Upper lobe of left lung (tissue), 6 donors: ENCODE data around the gene PSG11. TPM values are rescaled to one million over a fixed set of nuclear protein-coding genes. Genes with fewer than 3 reads are reported as not detected.
"Not testable (repeated sequence)": the region's sequence is repeated elsewhere in the genome, so short reads cannot be mapped to it uniquely, and the experiment has no call there.

Source experiments
- ATAC-seq, 2 donors: fragments of 200-7000 bp; cut with Tn5 transposase; one replicate each; pipeline ENCODE4 v1.9.1; 2022; ENCODE audit warnings: mild to moderate bottlenecking in 2 of 2, moderate library complexity in 2 of 2; ENCODE audit not compliant: low FRiP score in 2 of 2
- DNase-seq, 2 donors: peaks; one replicate each; pipeline ENCODE4 v3.0.0-alpha.2; 2019 to 2020
- H3K27ac ChIP-seq, 4 donors: fragments of 200-600 bp; sonication (generic); one replicate each; pipeline ENCODE4 v1.5.1; 2016 to 2019
- H3K27me3 ChIP-seq, 4 donors: fragments of 200-600 bp; sonication (generic); one replicate each; pipeline ENCODE4 v1.5.1; 2017 to 2019
- H3K36me3 ChIP-seq, 4 donors: fragments of 200-600 bp; sonication (generic); one replicate each; pipeline ENCODE4 v1.5.1; 2016 to 2019
- H3K4me1 ChIP-seq, 4 donors: fragments of 200-600 bp; sonication (generic); one replicate each; pipeline ENCODE4 v1.5.1; 2018 to 2019
- H3K4me3 ChIP-seq, 4 donors: fragments of 200-600 bp; sonication (generic); one replicate each; pipeline ENCODE4 v1.5.1; 2017 to 2019; ENCODE audit warnings: mild to moderate bottlenecking in 2 of 4, moderate library complexity in 1 of 4
- H3K9me3 ChIP-seq, 4 donors: fragments of 200-600 bp; sonication (generic); one replicate each; pipeline ENCODE4 v1.5.1; 2018 to 2019
- EP300 ChIP-seq, 4 donors: sonication (generic); formaldehyde crosslinking; IDR thresholded peaks; one replicate each; pipeline ENCODE4 v1.5.1; 2017; ENCODE audit warnings: antibody characterized with exemption in 4 of 4, control low read depth in 2 of 4
- POLR2A ChIP-seq, 4 donors: fragments of 450-650 bp; IDR thresholded peaks; one replicate each; pipeline ENCODE4 v1.5.1; 2016 to 2017; ENCODE audit warnings: antibody characterized with exemption in 4 of 4, mild to moderate bottlenecking in 2 of 4
- POLR2AphosphoS5 ChIP-seq, 2 donors: sonication (generic); formaldehyde crosslinking; IDR thresholded peaks; one replicate each; pipeline ENCODE4 v1.5.1; 2017; ENCODE audit warnings: antibody characterized with exemption in 2 of 2
- WGBS, 2 donors: methylation state at CpG; one replicate each; pipeline ENCODE4 v1.1.5; 2017 to 2018; 5-methylcytosine and 5-hydroxymethylcytosine counted together
- total RNA-seq, 6 donors: library from RNA; depleted of rRNA in 4 of 6; stranded (reverse); fragments of >200 nt in 4 of 6; gene quantifications; one replicate each; pipeline versions ENCODE4 v1.1.0 to v1.2.1, GENCODE V29; 2016 to 2021
- TF ChIP-seq, protein P1 (sequence below), 6 experiments: fragments of 450-650 bp in 4 of 6; fragments of 200-600 bp in 2 of 6; sonication (generic) in 2 of 6; IDR thresholded peaks; one replicate each; pipeline ENCODE4 v1.5.1; 2016 to 2019; ENCODE audit warnings: antibody characterized with exemption in 6 of 6
- donor health status: DM: no; HTN: no; CAD: no; lungs with moderate emphysema.
- donor health status: DM: no; HTN: yes; CAD: no; lungs with severe emphysema.

Gene PSG11
- total RNA-seq, 6 donors from 2014 or later, result not detected

- H3K9me3 ChIP-seq, result no peaks in the 10 kb centered on the region
- H3K27me3 ChIP-seq, result no peaks in the 10 kb centered on the region
- no peaks in the 10 kb centered on the region for H3K4me1 ChIP-seq
- WGBS, 2 donors, result 43 to 60% methylated on average over 7 of the region's 7 CpGs
- ATAC-seq (no peak), DNase-seq (no peak)
- TF ChIP-seq, protein P1, sequence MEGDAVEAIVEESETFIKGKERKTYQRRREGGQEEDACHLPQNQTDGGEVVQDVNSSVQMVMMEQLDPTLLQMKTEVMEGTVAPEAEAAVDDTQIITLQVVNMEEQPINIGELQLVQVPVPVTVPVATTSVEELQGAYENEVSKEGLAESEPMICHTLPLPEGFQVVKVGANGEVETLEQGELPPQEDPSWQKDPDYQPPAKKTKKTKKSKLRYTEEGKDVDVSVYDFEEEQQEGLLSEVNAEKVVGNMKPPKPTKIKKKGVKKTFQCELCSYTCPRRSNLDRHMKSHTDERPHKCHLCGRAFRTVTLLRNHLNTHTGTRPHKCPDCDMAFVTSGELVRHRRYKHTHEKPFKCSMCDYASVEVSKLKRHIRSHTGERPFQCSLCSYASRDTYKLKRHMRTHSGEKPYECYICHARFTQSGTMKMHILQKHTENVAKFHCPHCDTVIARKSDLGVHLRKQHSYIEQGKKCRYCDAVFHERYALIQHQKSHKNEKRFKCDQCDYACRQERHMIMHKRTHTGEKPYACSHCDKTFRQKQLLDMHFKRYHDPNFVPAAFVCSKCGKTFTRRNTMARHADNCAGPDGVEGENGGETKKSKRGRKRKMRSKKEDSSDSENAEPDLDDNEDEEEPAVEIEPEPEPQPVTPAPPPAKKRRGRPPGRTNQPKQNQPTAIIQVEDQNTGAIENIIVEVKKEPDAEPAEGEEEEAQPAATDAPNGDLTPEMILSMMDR (IDR thresholded peaks at IDR 0.05), result no peak
- no peak for TF ChIP-seq POLR2A (IDR thresholded peaks at IDR 0.05)
- TF ChIP-seq POLR2AphosphoS5 (IDR thresholded peaks at IDR 0.05), result no peak
- no peaks in the 10 kb centered on the region for H3K36me3 ChIP-seq
- H3K4me3 ChIP-seq, result no peak overlapping the region
- no peak overlapping the region for H3K27ac ChIP-seq
These were observed 36.4 kb downstream of the PSG11 start for GRCh38 chr19:42989851-42990250.

DNA sequence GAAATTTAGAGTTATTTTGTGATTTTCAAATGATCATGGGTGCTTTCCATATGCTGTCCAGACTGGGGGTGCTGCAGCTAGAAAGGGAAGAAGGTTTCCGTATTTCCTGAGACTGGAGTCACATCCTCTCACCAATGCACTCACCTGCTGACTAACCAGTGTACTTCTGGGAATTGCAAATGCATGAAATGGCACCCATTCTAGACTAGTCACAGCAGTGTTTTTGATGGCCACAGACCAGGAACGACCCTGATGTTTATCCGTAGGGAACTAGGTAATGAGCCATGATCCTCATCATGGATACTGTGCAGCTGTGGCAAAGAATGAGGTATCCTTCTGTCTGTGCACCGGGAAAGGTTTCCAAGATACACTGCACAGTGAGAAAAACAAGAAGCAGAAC is 37.1 kb downstream of the PSG11 start:
- H3K4me1 ChIP-seq, H3K9me3 ChIP-seq, H3K4me3 ChIP-seq, H3K36me3 ChIP-seq, H3K27me3 ChIP-seq, DNase-seq, H3K27ac ChIP-seq, ATAC-seq: not testable (repeated sequence)
- 77 to 82% methylated on average over 4 of the region's 4 CpGs for WGBS, 2 donors

DNA sequence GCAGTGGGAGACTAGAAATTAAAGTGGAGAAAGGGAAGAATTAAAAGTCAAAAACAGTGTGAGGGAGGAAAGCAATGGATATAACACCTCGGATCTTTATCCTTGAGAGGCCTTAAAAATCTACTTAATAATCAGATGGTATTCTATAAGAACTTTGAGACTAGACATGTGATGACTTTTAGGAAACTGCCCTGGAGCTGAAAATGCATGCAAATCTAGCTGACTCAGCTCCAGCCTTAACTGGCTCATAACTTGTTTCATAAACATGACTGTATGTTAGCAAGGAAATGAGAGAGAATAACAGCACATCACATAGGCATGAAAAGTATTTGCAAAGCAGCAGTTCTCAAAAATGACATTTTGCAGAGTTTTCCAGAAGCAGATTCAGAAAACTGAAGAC is 38.1 kb downstream of the PSG11 start:
- 61 to 73% methylated on average over 1 of the region's 1 CpG for WGBS, 2 donors
- not testable (repeated sequence) for ATAC-seq, H3K4me1 ChIP-seq, H3K27me3 ChIP-seq, H3K27ac ChIP-seq, H3K4me3 ChIP-seq, DNase-seq, H3K36me3 ChIP-seq, H3K9me3 ChIP-seq

DNA sequence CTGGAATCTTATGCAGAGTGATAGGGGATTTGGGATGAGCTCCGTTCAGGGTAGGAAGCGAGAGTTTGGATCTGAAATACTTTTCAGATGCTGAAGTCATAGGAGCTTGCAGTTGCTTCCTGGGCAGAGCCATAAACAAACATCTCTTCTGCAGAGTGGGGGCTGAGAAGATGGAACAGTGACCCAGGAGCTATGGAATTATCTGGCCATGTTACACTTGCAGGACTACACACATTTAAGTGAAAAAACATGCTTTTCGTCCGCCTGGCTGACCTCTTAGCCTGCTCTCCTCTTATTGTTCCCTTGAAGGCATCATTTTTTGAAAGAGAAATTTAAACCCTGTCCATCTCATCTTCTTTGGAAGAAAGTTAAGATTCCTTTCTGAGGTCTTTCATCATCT is 40.7 kb downstream of the PSG11 start:
- Histone ChIP-seq H3K36me3 (no peaks in the 10 kb centered on the region), H3K9me3 (no peaks in the 10 kb centered on the region), H3K27ac (no peak overlapping the region), H3K4me3 (no peak overlapping the region), H3K27me3 (no peaks in the 10 kb centered on the region), H3K4me1 (no peaks in the 10 kb centered on the region)
- no peak for TF ChIP-seq POLR2AphosphoS5 (IDR thresholded peaks at IDR 0.05)
- TF ChIP-seq EP300 (IDR thresholded peaks at IDR 0.05), result no peak
- TF ChIP-seq, protein P1 (IDR thresholded peaks at IDR 0.05), result no peak
- no peak for TF ChIP-seq POLR2A (IDR thresholded peaks at IDR 0.05)
- DNase-seq (no peak), ATAC-seq (no peak)
- 59 to 68% methylated on average over 4 of the region's 4 CpGs for WGBS, 2 donors

- not testable (repeated sequence) for H3K27me3 ChIP-seq, ATAC-seq, H3K27ac ChIP-seq, H3K9me3 ChIP-seq, DNase-seq, H3K4me1 ChIP-seq, H3K4me3 ChIP-seq, H3K36me3 ChIP-seq
These were observed 44.2 kb downstream of the PSG11 start for GRCh38 chr19:42982111-42982510.

- not testable (repeated sequence) for H3K27ac ChIP-seq, H3K4me3 ChIP-seq, H3K9me3 ChIP-seq, DNase-seq, H3K4me1 ChIP-seq, H3K36me3 ChIP-seq, ATAC-seq, H3K27me3 ChIP-seq
- 80 to 88% methylated on average over 5 of the region's 5 CpGs for WGBS, 2 donors
These were observed 54.8 kb downstream of the PSG11 start for GRCh38 chr19:42971451-42971850.

- Histone ChIP-seq H3K4me1 (no peaks in the 10 kb centered on the region), H3K27me3 (no peaks in the 10 kb centered on the region), H3K27ac (no peak overlapping the region), H3K9me3 (no peaks in the 10 kb centered on the region), H3K4me3 (no peak overlapping the region), H3K36me3 (no peaks in the 10 kb centered on the region)
- ATAC-seq (no peak), DNase-seq (no peak)
- TF ChIP-seq POLR2AphosphoS5 (IDR thresholded peaks at IDR 0.05) (no peak), POLR2A (IDR thresholded peaks at IDR 0.05) (no peak), EP300 (IDR thresholded peaks at IDR 0.05) (no peak)
- TF ChIP-seq, protein P1 (IDR thresholded peaks at IDR 0.05), result no peak
- WGBS, 2 donors, result 85% methylated on average over 2 of the region's 2 CpGs
These were observed 61.1 kb downstream of the PSG11 start for GRCh38 chr19:42965176-42965575.
